Measurements from ENCODE around the gene ZMIZ1.

Gene ZMIZ1

DNA sequence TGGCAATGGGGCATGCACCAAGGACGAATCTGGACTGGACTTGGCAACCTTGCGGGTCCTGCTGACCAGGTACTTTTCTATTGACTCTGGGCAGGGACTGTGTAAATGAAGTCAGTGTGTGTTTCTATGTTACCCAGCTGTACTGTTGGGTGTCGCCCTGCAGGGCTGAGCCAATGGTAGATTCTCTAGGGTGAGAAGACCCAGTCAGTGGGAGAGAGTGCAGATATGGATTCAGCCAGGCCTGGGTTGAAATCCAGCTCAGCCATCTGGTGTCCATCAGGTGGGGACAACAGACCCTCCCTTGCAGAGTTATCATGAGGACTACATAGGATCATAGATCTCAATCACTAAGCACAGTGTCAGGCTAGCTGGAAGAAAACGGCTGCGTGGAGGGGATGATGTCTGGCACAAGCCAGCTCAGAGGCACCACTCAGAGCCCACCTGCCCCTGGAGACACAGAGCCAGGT lies 273.6 kb downstream of the ZMIZ1 start:
- TF ChIP-seq FOXP2 (optimal IDR thresholded peaks at IDR 0.05; ENCODE audit: borderline replicate concordance, extremely low read depth, extremely low read length, insufficient read depth) (no peak), POLR2AphosphoS5 (IDR thresholded peaks at IDR 0.05; ENCODE audit: low read depth, low read length) (no peak)
- TF ChIP-seq, protein P1, sequence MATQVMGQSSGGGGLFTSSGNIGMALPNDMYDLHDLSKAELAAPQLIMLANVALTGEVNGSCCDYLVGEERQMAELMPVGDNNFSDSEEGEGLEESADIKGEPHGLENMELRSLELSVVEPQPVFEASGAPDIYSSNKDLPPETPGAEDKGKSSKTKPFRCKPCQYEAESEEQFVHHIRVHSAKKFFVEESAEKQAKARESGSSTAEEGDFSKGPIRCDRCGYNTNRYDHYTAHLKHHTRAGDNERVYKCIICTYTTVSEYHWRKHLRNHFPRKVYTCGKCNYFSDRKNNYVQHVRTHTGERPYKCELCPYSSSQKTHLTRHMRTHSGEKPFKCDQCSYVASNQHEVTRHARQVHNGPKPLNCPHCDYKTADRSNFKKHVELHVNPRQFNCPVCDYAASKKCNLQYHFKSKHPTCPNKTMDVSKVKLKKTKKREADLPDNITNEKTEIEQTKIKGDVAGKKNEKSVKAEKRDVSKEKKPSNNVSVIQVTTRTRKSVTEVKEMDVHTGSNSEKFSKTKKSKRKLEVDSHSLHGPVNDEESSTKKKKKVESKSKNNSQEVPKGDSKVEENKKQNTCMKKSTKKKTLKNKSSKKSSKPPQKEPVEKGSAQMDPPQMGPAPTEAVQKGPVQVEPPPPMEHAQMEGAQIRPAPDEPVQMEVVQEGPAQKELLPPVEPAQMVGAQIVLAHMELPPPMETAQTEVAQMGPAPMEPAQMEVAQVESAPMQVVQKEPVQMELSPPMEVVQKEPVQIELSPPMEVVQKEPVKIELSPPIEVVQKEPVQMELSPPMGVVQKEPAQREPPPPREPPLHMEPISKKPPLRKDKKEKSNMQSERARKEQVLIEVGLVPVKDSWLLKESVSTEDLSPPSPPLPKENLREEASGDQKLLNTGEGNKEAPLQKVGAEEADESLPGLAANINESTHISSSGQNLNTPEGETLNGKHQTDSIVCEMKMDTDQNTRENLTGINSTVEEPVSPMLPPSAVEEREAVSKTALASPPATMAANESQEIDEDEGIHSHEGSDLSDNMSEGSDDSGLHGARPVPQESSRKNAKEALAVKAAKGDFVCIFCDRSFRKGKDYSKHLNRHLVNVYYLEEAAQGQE (IDR thresholded peaks at IDR 0.05; ENCODE audit: insufficient read depth in 1 of 2, low read depth in 2 of 2, low read length in 2 of 2), result no peak

DNA sequence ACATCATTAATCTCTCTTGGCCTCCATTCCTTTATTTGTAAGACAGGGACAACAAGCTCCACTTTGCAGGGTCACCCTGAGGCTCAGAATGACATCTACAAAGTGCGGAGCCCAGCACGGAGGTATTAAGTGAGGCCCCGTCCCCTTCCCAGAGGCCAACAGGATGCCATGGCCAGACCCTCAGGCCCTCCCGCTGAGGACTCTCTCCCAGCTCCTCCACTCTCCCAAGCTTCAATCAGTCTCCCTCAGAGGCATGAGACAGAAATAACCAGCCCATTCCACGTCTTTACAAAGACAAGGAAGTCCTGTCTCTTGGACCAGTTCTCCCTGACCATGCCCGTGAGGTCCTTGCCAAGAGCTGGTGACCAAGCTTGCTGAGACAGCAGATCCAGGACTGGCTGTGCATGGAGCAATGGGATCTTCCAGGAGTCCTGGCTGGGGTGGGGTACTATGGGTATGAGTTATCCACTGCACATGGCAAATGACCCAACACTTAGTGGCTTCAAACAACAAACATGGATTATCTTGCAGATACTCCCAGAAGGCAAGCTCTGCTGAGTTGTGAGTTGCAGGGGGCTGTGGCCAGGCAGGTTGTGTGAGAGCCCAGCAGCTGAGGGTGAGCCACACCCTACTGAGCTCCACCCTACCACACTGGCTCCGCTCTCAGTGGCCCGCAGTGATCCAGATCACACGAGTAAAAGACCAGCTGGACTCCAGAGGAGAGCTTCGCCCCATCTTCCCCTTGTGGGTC lies 274.2 kb downstream of the ZMIZ1 start:
- TF ChIP-seq FOXP2 (optimal IDR thresholded peaks at IDR 0.05; ENCODE audit: borderline replicate concordance, extremely low read depth, extremely low read length, insufficient read depth) (no peak), TAF1 (IDR thresholded peaks at IDR 0.05; ENCODE audit: borderline replicate concordance, insufficient read depth, low read length) (no peak), POLR2AphosphoS5 (IDR thresholded peaks at IDR 0.05; ENCODE audit: low read depth, low read length) (no peak), SIN3A (IDR thresholded peaks at IDR 0.05; ENCODE audit: borderline replicate concordance, insufficient read depth, low read length) (no peak)
- TF ChIP-seq, protein P1 (IDR thresholded peaks at IDR 0.05; ENCODE audit: insufficient read depth in 1 of 2, low read depth in 2 of 2, low read length in 2 of 2), result no peak

DNA sequence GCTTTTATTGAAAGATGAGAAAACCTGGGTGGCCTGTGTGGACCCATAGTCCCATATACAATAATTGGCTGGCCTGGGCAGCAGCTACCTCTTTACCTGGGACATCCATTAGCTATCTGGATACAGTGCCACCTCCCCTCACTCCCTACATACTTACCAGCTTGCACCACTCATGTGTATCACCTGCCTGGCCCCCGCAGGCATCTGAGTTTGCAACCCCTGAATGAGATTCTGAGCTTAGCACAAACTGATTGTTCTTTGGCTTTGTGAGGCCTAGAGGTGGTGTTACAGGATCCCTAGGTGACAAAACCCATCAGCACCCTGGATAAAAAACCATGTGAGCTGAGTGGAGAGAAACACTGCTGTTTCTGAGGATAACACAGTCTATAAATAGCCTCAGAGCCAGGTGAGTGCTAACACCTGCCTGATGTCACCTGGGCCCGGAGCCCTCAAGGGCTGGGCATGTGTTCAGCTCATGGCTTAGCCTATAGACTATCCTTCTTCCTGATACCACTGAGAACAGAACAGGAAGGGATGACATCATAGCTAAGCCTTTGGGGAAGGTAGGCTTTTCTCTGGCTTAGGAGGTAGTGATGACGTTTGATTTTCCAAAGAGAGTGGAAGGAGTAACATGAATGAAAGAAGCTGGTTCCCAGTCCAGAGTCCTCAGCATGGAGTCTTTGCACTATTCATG lies 275.9 kb downstream of the ZMIZ1 start:
- TF ChIP-seq POLR2AphosphoS5 (IDR thresholded peaks at IDR 0.05; ENCODE audit: low read depth, low read length), result no peak
- TF ChIP-seq SIN3A (IDR thresholded peaks at IDR 0.05; ENCODE audit: borderline replicate concordance, insufficient read depth, low read length), result no peak
- TF ChIP-seq FOXP2 (optimal IDR thresholded peaks at IDR 0.05; ENCODE audit: borderline replicate concordance, extremely low read depth, extremely low read length, insufficient read depth), result no peak
- TF ChIP-seq, protein P1 (IDR thresholded peaks at IDR 0.05; ENCODE audit: insufficient read depth in 1 of 2, low read depth in 2 of 2, low read length in 2 of 2), result no peak
- TF ChIP-seq TAF1 (IDR thresholded peaks at IDR 0.05; ENCODE audit: borderline replicate concordance, insufficient read depth, low read length), result no peak

DNA sequence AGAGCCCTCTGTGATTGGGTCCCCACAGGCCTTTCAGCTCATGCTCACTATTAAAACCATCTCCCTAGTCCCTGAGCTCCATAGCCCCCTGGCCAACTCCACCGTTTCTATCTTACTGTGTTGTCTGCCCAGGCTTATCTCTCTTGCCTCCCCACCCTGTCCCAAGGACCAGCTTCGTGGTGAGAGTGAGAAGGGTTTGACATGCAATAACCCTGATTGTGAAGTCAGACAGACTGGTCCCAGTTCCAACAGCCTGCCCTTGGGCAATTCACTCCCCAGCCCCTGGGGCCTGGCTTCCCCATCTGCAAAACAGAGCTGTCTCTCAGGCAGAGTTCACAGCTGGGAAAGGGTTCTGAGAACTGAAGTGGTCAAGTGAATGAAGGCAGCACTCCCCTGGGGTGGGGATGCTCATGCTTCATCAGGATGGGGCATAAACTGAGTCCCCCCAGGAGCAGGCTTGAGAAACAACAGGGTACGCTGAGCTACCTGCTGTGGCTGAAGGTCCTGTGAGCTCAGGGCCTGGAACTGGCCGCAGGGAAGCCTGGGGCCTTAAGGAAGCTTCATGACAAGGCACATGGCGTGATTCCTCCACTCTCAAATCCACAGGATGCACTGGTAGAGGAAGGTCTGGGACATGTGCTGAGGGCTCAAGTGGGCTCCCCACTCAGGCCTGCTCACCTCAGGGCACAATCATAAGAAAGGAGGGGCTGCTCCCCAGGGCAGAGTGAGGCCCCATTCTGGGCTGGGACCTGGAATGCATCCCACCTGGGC lies 276.7 kb downstream of the ZMIZ1 start:
- TF ChIP-seq, protein P1 (IDR thresholded peaks at IDR 0.05; ENCODE audit: insufficient read depth in 1 of 2, low read depth in 2 of 2, low read length in 2 of 2), result no peak
- TF ChIP-seq FOXP2 (optimal IDR thresholded peaks at IDR 0.05; ENCODE audit: borderline replicate concordance, extremely low read depth, extremely low read length, insufficient read depth) (no peak), TAF1 (IDR thresholded peaks at IDR 0.05; ENCODE audit: borderline replicate concordance, insufficient read depth, low read length) (no peak), POLR2AphosphoS5 (IDR thresholded peaks at IDR 0.05; ENCODE audit: low read depth, low read length) (no peak), SIN3A (IDR thresholded peaks at IDR 0.05; ENCODE audit: borderline replicate concordance, insufficient read depth, low read length) (no peak)
